Keratinocyte (primary cell): Measurements from ENCODE around the gene SMPD4.
"Not testable (repeated sequence)": the region's sequence is repeated elsewhere in the genome, so short reads cannot be mapped to it uniquely, and the experiment has no call there.

Experiments used
- CTCF ChIP-seq, 3 experiments: IDR thresholded peaks in 1 of 3; conservative IDR thresholded peaks in 1 of 3; optimal IDR thresholded peaks in 1 of 3; 2 replicates in 2 of 3; 3 replicates in 1 of 3; pipeline versions ENCODE3 to v1.5.1; 2011; ENCODE audit warnings: low read length in 3 of 3, mild to moderate bottlenecking in 3 of 3, moderate library complexity in 2 of 3, control low read depth in 1 of 3, inconsistent platforms in 1 of 3; ENCODE audit not compliant: insufficient read depth in 2 of 3; ENCODE audit errors: extremely low read depth in 1 of 3
- EZH2 ChIP-seq: IDR thresholded peaks from one replicate; pipeline ENCODE4 v1.6.1; 2012; ENCODE audit warnings: inconsistent platforms, mild to moderate bottlenecking, low read length, moderate library complexity

- not testable (repeated sequence) for TF ChIP-seq CTCF (optimal IDR thresholded peaks at IDR 0.05 in 1 of 3, IDR thresholded peaks at IDR 0.05 in 1 of 3, conservative IDR thresholded peaks at IDR 0.05 in 1 of 3; ENCODE audit: extremely low read depth in 1 of 3, insufficient read depth in 2 of 3, low read length in 3 of 3); EZH2
Measured at GRCh38 chr2:130154423-130154770, 27.0 kb downstream of the SMPD4 start.
